ENCODE measurements around the gene OR2K2. TPM values are rescaled to one million over a fixed set of nuclear protein-coding genes. Genes with fewer than 3 reads are reported as not detected.
A peak's percentile ranks its signal among the peaks of the same experiment; 100 is the strongest.

Gene OR2K2
- total RNA-seq, 4 donors from 2014 or later = not detected

- Histone ChIP-seq H3K27ac (no peak overlapping the region), H3K4me1 (no peaks in the 10 kb centered on the region), H3K4me3 (no peak overlapping the region), H3K9me3 (no peaks in the 10 kb centered on the region), H3K27me3 (no peaks in the 10 kb centered on the region), H3K36me3 (peaks cover 46% of the 10 kb centered on the region)
- TF ChIP-seq POLR2A (IDR thresholded peaks at IDR 0.05) (no peak), EP300 (IDR thresholded peaks at IDR 0.05) (no peak), POLR2AphosphoS5 (IDR thresholded peaks at IDR 0.05) (no peak)
- TF ChIP-seq, protein P1, sequence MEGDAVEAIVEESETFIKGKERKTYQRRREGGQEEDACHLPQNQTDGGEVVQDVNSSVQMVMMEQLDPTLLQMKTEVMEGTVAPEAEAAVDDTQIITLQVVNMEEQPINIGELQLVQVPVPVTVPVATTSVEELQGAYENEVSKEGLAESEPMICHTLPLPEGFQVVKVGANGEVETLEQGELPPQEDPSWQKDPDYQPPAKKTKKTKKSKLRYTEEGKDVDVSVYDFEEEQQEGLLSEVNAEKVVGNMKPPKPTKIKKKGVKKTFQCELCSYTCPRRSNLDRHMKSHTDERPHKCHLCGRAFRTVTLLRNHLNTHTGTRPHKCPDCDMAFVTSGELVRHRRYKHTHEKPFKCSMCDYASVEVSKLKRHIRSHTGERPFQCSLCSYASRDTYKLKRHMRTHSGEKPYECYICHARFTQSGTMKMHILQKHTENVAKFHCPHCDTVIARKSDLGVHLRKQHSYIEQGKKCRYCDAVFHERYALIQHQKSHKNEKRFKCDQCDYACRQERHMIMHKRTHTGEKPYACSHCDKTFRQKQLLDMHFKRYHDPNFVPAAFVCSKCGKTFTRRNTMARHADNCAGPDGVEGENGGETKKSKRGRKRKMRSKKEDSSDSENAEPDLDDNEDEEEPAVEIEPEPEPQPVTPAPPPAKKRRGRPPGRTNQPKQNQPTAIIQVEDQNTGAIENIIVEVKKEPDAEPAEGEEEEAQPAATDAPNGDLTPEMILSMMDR (IDR thresholded peaks at IDR 0.05) = no peak
- no peak for DNase-seq (ENCODE audit: low spot score in 2 of 2)
- WGBS = 69% methylated on average over 5 of the region's 5 CpGs
Measured at GRCh38 chr9:111362526-111362925, 32.5 kb upstream of the OR2K2 start.

DNA sequence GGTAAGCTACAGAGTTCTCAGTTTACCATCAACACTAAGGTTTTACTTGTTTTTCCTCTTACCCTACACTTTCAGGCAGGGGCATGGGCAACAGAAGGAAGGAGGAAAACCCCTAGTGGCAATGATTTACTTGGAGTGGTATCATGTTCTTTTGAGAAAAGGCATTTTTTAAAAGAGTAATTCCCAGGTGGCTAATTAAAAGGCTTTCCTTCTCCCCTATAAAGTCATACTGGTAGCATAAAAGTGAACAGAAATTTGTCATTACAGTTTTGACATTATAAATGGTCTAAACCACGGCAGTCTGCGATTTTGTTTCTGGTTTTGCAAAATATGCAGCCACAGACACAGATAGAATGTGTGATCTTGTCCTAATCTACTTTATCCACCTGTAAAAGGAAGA is 30.9 kb upstream of the OR2K2 start:
- 88% methylated on average over 2 of the region's 2 CpGs for WGBS
- DNase-seq (ENCODE audit: low spot score in 2 of 2) = no peak
- no peak for TF ChIP-seq POLR2A (IDR thresholded peaks at IDR 0.05)
- TF ChIP-seq, protein P1 (IDR thresholded peaks at IDR 0.05) = no peak
- TF ChIP-seq POLR2AphosphoS5 (IDR thresholded peaks at IDR 0.05) = no peak
- no peak for TF ChIP-seq EP300 (IDR thresholded peaks at IDR 0.05)

DNA sequence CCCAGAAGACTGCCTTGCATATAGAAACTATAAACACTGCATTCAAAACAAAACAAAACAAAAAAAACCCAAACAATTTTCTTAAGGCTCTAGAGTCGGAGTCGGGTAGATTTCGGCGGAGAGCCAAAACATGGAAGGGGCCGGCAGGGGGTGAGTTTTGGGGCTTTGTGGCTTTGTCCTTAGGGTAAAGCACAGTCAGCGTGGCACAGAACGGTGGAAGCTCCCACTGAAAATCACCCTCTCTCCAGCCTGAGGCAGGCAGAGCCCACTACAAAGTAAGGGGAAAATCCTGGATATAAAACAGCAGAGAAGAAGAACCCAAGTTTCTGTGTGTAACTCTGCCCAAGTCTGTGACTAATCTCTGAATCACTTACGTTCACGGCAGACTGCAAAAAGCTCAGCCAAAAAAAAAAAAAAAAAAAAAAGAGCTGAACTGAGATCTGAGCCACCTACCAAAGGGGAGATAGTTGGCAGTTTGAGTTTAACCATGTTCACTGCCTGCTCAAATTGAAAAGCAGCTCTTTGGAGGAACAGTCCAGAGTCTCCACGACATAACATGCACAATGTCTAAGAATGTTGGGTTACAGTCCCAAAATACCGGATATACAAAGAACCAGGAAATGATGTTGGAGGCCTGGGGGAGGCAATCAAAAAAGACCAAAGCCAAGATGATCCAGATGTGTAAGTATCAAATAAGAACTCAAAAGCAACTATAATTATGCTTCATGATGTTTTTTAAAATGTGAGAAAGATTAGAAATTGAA is 26.6 kb upstream of the OR2K2 start:
- peak overlapping the region; percentile 15 for H3K27ac ChIP-seq
- H3K4me1 ChIP-seq = peaks cover 9% of the 10 kb centered on the region
- peak overlapping the region; percentile 42 for H3K4me3 ChIP-seq
- DNase-seq (ENCODE audit: low spot score in 2 of 2) = peak in 1 of 2 donors; percentile 62
- no peaks in the 10 kb centered on the region for H3K9me3 ChIP-seq
- TF ChIP-seq POLR2A (IDR thresholded peaks at IDR 0.05) (no peak), POLR2AphosphoS5 (IDR thresholded peaks at IDR 0.05) (no peak), EP300 (IDR thresholded peaks at IDR 0.05) (no peak)
- TF ChIP-seq, protein P1 (IDR thresholded peaks at IDR 0.05) = no peak
- no peaks in the 10 kb centered on the region for H3K27me3 ChIP-seq
- 16% methylated on average over 11 of the region's 11 CpGs for WGBS
- H3K36me3 ChIP-seq = peaks cover 5% of the 10 kb centered on the region

More for the DNA sequence above, 30.9 kb upstream of the OR2K2 start:
- Histone ChIP-seq H3K27ac (no peak overlapping the region), H3K4me3 (no peak overlapping the region), H3K27me3 (no peaks in the 10 kb centered on the region), H3K4me1 (peaks cover 9% of the 10 kb centered on the region), H3K9me3 (no peaks in the 10 kb centered on the region), H3K36me3 (peaks cover 31% of the 10 kb centered on the region)

GRCh38 chr9:111352545-111352944 is 22.5 kb upstream of the OR2K2 start:
- H3K4me1 ChIP-seq = peaks cover 9% of the 10 kb centered on the region
- H3K36me3 ChIP-seq = no peaks in the 10 kb centered on the region
- H3K27me3 ChIP-seq = no peaks in the 10 kb centered on the region
- TF ChIP-seq POLR2AphosphoS5 (IDR thresholded peaks at IDR 0.05) (no peak), POLR2A (IDR thresholded peaks at IDR 0.05) (no peak), EP300 (IDR thresholded peaks at IDR 0.05) (no peak)
- TF ChIP-seq, protein P1 (IDR thresholded peaks at IDR 0.05) = no peak
- no peak overlapping the region for H3K27ac ChIP-seq
- 89% methylated on average over 2 of the region's 2 CpGs for WGBS
- no peaks in the 10 kb centered on the region for H3K9me3 ChIP-seq
- no peak for DNase-seq (ENCODE audit: low spot score in 2 of 2)
- H3K4me3 ChIP-seq = no peak overlapping the region

- H3K27me3 ChIP-seq = no peaks in the 10 kb centered on the region
- no peaks in the 10 kb centered on the region for H3K4me1 ChIP-seq
- H3K4me3 ChIP-seq = no peak overlapping the region
- TF ChIP-seq POLR2AphosphoS5 (IDR thresholded peaks at IDR 0.05) = no peak
- TF ChIP-seq, protein P1 (IDR thresholded peaks at IDR 0.05) = no peak
- TF ChIP-seq EP300 (IDR thresholded peaks at IDR 0.05) = no peak
- no peak for TF ChIP-seq POLR2A (IDR thresholded peaks at IDR 0.05)
- no peak for DNase-seq (ENCODE audit: low spot score in 2 of 2)
- no peak overlapping the region for H3K27ac ChIP-seq
- no peaks in the 10 kb centered on the region for H3K36me3 ChIP-seq
- no peaks in the 10 kb centered on the region for H3K9me3 ChIP-seq
Measured at GRCh38 chr9:111350556-111350955, 20.5 kb upstream of the OR2K2 start.

All from suprapubic skin (tissue), 4 donors.